ENCODE data around the gene CCDC177.

Gene CCDC177

DNA sequence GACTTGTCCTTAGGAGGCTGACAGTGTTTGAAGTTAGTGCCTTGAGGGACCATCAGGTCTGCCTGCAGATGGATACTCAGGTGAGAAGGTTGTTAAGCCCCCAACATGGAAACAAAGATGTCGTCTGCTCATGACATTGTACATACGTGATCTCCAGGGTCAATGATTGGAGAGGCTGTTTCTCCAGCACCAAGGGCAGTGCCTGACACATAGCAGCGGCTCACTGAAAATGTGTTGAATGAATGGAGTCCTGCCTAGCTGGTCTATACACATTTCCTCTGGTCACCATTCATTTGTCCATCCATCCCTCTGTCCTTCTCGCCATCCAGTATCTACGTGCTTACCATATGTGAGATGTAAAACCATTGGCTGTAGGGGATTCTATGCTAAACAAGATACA lies 7.1 kb downstream of the CCDC177 start:
- peaks cover 98% of the 10 kb centered on the region for H3K27me3 ChIP-seq (ENCODE audit: insufficient read depth, low read length)
- no peaks in the 10 kb centered on the region for H3K36me3 ChIP-seq (ENCODE audit: insufficient read depth, low read length)
- no peak overlapping the region for H3K4me3 ChIP-seq (ENCODE audit: low read depth, low read length)
- H3K4me1 ChIP-seq (ENCODE audit: control insufficient read depth, insufficient read depth, low read length, unreplicated experiment) = no peaks in the 10 kb centered on the region
- H3K27ac ChIP-seq (ENCODE audit: low read depth, low read length) = no peak overlapping the region
- no peaks in the 10 kb centered on the region for H3K79me2 ChIP-seq (ENCODE audit: control insufficient read depth, insufficient read depth, low read length, unreplicated experiment)
- no peak overlapping the region for H2AFZ ChIP-seq (ENCODE audit: low read length, unreplicated experiment)

- no peak overlapping the region for H3K4me3 ChIP-seq (ENCODE audit: low read depth, low read length)
- H3K4me1 ChIP-seq (ENCODE audit: control insufficient read depth, insufficient read depth, low read length, unreplicated experiment) = no peaks in the 10 kb centered on the region
- H3K27me3 ChIP-seq (ENCODE audit: insufficient read depth, low read length) = peaks cover 96% of the 10 kb centered on the region
- no peak overlapping the region for H2AFZ ChIP-seq (ENCODE audit: low read length, unreplicated experiment)
- H3K79me2 ChIP-seq (ENCODE audit: control insufficient read depth, insufficient read depth, low read length, unreplicated experiment) = no peaks in the 10 kb centered on the region
- H3K27ac ChIP-seq (ENCODE audit: low read depth, low read length) = no peak overlapping the region
- H3K36me3 ChIP-seq (ENCODE audit: insufficient read depth, low read length) = no peaks in the 10 kb centered on the region
Measured at GRCh38 chr14:69561893-69562292, 12.8 kb downstream of the CCDC177 start.

GRCh38 chr14:69560826-69561225 lies 13.8 kb downstream of the CCDC177 start:
- peaks cover 96% of the 10 kb centered on the region for H3K27me3 ChIP-seq (ENCODE audit: insufficient read depth, low read length)
- no peaks in the 10 kb centered on the region for H3K36me3 ChIP-seq (ENCODE audit: insufficient read depth, low read length)
- no peaks in the 10 kb centered on the region for H3K79me2 ChIP-seq (ENCODE audit: control insufficient read depth, insufficient read depth, low read length, unreplicated experiment)
- no peak overlapping the region for H2AFZ ChIP-seq (ENCODE audit: low read length, unreplicated experiment)
- no peak overlapping the region for H3K4me3 ChIP-seq (ENCODE audit: low read depth, low read length)
- H3K4me1 ChIP-seq (ENCODE audit: control insufficient read depth, insufficient read depth, low read length, unreplicated experiment) = no peaks in the 10 kb centered on the region
- no peak overlapping the region for H3K27ac ChIP-seq (ENCODE audit: low read depth, low read length)

DNA sequence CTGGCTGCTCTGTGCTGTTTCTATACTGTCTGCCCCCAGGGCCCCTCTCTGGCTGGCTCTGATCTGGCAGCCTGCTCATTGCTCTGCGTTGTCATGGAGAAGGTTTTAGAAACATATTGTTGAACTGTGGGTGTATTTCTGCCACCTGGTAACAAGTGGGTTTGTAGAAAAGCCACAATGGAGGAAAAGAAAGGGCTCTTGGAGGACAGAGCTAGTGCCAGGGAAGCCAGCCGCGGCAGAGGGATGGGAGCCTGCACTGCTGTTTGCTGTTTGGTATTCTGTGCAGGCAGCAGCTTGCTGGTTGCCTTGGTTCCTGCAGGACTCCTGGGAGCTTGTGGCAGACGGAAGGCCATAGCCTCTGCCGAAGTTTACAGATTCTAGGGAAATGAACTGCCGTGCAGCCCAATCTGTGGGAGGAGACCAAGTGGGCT lies 15.1 kb downstream of the CCDC177 start:
- Histone ChIP-seq H3K4me1 (ENCODE audit: control insufficient read depth, insufficient read depth, low read length, unreplicated experiment) (no peaks in the 10 kb centered on the region), H3K79me2 (ENCODE audit: control insufficient read depth, insufficient read depth, low read length, unreplicated experiment) (no peaks in the 10 kb centered on the region), H3K36me3 (ENCODE audit: insufficient read depth, low read length) (no peaks in the 10 kb centered on the region), H3K27me3 (ENCODE audit: insufficient read depth, low read length) (peaks cover 96% of the 10 kb centered on the region), H3K27ac (ENCODE audit: low read depth, low read length) (no peak overlapping the region), H2AFZ (ENCODE audit: low read length, unreplicated experiment) (no peak overlapping the region), H3K4me3 (ENCODE audit: low read depth, low read length) (no peak overlapping the region)

GRCh38 chr14:69558774-69559173 lies 15.9 kb downstream of the CCDC177 start:
- Histone ChIP-seq H3K4me3 (ENCODE audit: low read depth, low read length) (no peak overlapping the region), H3K36me3 (ENCODE audit: insufficient read depth, low read length) (no peaks in the 10 kb centered on the region), H3K27me3 (ENCODE audit: insufficient read depth, low read length) (peaks cover 92% of the 10 kb centered on the region), H3K4me1 (ENCODE audit: control insufficient read depth, insufficient read depth, low read length, unreplicated experiment) (no peaks in the 10 kb centered on the region), H3K27ac (ENCODE audit: low read depth, low read length) (no peak overlapping the region), H2AFZ (ENCODE audit: low read length, unreplicated experiment) (no peak overlapping the region), H3K79me2 (ENCODE audit: control insufficient read depth, insufficient read depth, low read length, unreplicated experiment) (no peaks in the 10 kb centered on the region)

DNA sequence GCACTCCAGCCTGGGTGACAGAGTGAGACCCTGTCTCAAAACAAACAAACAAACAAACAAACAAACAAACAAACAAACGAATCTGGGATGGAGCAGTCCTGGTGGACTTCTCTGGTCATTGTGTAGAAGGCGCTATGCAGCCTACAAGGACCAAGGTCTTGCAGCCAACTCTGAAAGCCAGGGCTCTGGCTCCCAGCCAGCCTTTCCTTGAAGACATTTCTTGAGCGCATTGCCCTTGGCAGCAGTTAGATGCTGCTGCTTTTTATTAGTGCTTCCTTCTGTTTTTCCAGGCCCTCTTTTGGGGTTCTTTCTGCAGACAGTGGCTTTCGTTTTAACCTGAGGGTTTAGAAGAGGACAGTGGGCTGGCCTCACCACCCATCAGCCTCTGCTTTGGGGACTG lies 20.2 kb downstream of the CCDC177 start:
- no peaks in the 10 kb centered on the region for H3K79me2 ChIP-seq (ENCODE audit: control insufficient read depth, insufficient read depth, low read length, unreplicated experiment)
- H3K4me3 ChIP-seq (ENCODE audit: low read depth, low read length) = no peak overlapping the region
- H3K4me1 ChIP-seq (ENCODE audit: control insufficient read depth, insufficient read depth, low read length, unreplicated experiment) = peaks cover 2% of the 10 kb centered on the region
- peaks cover 79% of the 10 kb centered on the region for H3K27me3 ChIP-seq (ENCODE audit: insufficient read depth, low read length)
- no peak overlapping the region for H3K27ac ChIP-seq (ENCODE audit: low read depth, low read length)
- H3K36me3 ChIP-seq (ENCODE audit: insufficient read depth, low read length) = no peaks in the 10 kb centered on the region
- no peak overlapping the region for H2AFZ ChIP-seq (ENCODE audit: low read length, unreplicated experiment)

DNA sequence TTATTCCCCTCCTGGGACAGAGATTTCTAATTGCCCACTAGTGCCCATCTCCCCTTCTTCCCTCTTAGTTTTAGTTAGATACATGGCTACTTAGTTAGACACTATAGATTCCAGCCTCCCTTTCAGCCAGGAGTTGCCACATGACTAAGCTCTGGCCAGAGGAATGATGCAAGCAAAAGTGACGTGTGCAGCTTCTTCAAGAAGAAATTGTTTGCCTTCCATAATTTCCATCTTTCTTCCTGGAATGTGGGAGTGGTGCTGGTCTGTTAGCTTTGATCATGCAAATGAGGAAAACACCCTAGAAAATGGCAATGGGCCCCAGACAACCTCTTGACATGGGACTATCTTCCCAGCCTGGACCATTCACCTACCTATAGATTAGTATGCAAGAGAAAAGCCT lies 21.4 kb downstream of the CCDC177 start:
- no peak overlapping the region for H2AFZ ChIP-seq (ENCODE audit: low read length, unreplicated experiment)
- H3K27ac ChIP-seq (ENCODE audit: low read depth, low read length) = no peak overlapping the region
- peaks cover 2% of the 10 kb centered on the region for H3K4me1 ChIP-seq (ENCODE audit: control insufficient read depth, insufficient read depth, low read length, unreplicated experiment)
- H3K4me3 ChIP-seq (ENCODE audit: low read depth, low read length) = no peak overlapping the region
- no peaks in the 10 kb centered on the region for H3K36me3 ChIP-seq (ENCODE audit: insufficient read depth, low read length)
- H3K79me2 ChIP-seq (ENCODE audit: control insufficient read depth, insufficient read depth, low read length, unreplicated experiment) = no peaks in the 10 kb centered on the region
- peaks cover 75% of the 10 kb centered on the region for H3K27me3 ChIP-seq (ENCODE audit: insufficient read depth, low read length)

GRCh38 chr14:69551511-69551910 lies 23.2 kb downstream of the CCDC177 start:
- Histone ChIP-seq H3K79me2 (ENCODE audit: control insufficient read depth, insufficient read depth, low read length, unreplicated experiment) (no peaks in the 10 kb centered on the region), H3K27ac (ENCODE audit: low read depth, low read length) (no peak overlapping the region), H3K27me3 (ENCODE audit: insufficient read depth, low read length) (peaks cover 62% of the 10 kb centered on the region), H3K4me3 (ENCODE audit: low read depth, low read length) (no peak overlapping the region), H3K36me3 (ENCODE audit: insufficient read depth, low read length) (no peaks in the 10 kb centered on the region), H2AFZ (ENCODE audit: low read length, unreplicated experiment) (no peak overlapping the region), H3K4me1 (ENCODE audit: control insufficient read depth, insufficient read depth, low read length, unreplicated experiment) (peaks cover 2% of the 10 kb centered on the region)

- Histone ChIP-seq H3K27ac (ENCODE audit: low read depth, low read length) (no peak overlapping the region), H3K79me2 (ENCODE audit: control insufficient read depth, insufficient read depth, low read length, unreplicated experiment) (no peaks in the 10 kb centered on the region), H3K4me1 (ENCODE audit: control insufficient read depth, insufficient read depth, low read length, unreplicated experiment) (peaks cover 9% of the 10 kb centered on the region), H3K4me3 (ENCODE audit: low read depth, low read length) (no peak overlapping the region), H2AFZ (ENCODE audit: low read length, unreplicated experiment) (no peak overlapping the region), H3K36me3 (ENCODE audit: insufficient read depth, low read length) (no peaks in the 10 kb centered on the region), H3K27me3 (ENCODE audit: insufficient read depth, low read length) (peaks cover 37% of the 10 kb centered on the region)
Measured at GRCh38 chr14:69548566-69548965, 26.1 kb downstream of the CCDC177 start.

DNA sequence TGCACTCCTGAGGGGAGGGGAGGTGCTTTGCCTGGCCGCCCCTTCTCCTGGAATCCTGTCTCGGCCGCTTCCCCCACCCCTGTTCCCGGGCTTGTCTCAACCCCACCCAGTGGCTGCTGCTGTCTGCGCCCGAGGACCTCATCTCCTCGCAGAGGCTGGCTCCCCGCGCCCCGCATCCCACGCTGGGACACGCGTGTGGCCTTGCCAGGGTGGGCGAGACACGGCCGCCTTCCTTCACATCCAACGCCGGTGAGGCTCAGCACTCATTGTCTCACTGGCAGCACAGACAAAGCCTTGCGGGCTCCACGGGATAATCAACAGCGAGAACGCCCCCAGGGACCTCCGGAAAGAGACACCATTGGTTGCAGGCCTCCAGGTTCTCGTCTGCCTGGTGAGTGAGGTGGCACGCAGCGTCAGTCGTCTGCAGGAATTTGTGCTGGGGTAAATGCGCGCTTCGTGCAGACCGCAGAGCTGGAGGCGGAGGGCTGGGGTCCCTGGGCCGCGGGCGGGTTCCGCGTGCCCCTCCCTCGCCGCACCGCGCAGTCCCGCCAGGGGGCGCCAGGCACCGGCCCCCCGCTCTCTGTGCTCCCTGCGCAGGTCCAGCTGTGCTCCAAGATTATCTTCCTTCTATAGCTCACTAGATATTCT lies 26.8 kb downstream of the CCDC177 start:
- Histone ChIP-seq H3K4me3 (ENCODE audit: low read depth, low read length) (no peak overlapping the region), H2AFZ (ENCODE audit: low read length, unreplicated experiment) (no peak overlapping the region)

DNA sequence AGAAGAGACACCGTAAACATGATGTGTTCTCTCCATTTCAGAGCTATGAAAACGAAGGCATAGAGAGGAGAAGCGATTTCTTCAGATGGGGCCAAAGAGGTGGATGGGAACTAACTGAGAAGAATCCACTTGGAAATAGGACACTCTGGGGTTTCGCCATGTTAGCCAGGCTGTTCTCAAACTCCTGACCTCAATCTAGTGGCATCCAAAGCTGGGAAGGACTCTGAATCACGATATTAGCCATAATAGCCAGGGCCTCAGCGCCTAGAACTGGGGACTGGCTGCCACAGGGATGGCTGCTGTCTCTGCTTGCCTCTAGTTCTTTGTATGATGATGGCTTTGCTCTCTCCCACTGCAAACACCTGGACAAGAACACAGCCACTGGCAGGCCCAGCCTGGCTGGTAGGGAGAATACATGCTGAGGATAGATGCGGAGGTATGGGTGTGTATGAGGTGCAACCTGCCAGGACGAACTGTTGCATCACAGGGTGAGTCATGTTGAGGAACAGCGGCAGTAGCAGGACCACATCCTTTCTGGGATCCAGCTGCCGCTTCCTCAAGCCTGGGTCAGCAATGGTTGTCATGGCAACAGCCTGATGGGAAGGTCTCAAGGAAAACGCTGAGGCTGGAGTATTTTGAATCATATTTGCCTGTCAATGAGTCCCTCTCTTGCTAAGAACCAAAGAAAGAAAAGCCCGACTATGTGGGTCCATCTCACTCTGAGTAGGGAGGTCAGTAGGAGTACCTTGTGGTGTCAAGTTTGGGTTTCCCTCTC lies 31.1 kb downstream of the CCDC177 start:
- no peak overlapping the region for H2AFZ ChIP-seq (ENCODE audit: low read length, unreplicated experiment)
- no peak overlapping the region for H3K4me3 ChIP-seq (ENCODE audit: low read depth, low read length)
- peak overlapping the region; percentile 57 for H3K27ac ChIP-seq (ENCODE audit: low read depth, low read length)
- peaks cover 13% of the 10 kb centered on the region for H3K4me1 ChIP-seq (ENCODE audit: control insufficient read depth, insufficient read depth, low read length, unreplicated experiment)
- peaks cover 5% of the 10 kb centered on the region; the same call in 1 of the 2 replicates for H3K27me3 ChIP-seq (ENCODE audit: insufficient read depth, low read length)
- H3K36me3 ChIP-seq (ENCODE audit: insufficient read depth, low read length) = no peaks in the 10 kb centered on the region
- no peaks in the 10 kb centered on the region for H3K79me2 ChIP-seq (ENCODE audit: control insufficient read depth, insufficient read depth, low read length, unreplicated experiment)

More for the DNA sequence above, 26.8 kb downstream of the CCDC177 start:
- no peaks in the 10 kb centered on the region for H3K36me3 ChIP-seq (ENCODE audit: insufficient read depth, low read length)
- no peak overlapping the region for H3K27ac ChIP-seq (ENCODE audit: low read depth, low read length)
- H3K4me1 ChIP-seq (ENCODE audit: control insufficient read depth, insufficient read depth, low read length, unreplicated experiment) = peaks cover 13% of the 10 kb centered on the region
- peaks cover 35% of the 10 kb centered on the region for H3K27me3 ChIP-seq (ENCODE audit: insufficient read depth, low read length)
- no peaks in the 10 kb centered on the region for H3K79me2 ChIP-seq (ENCODE audit: control insufficient read depth, insufficient read depth, low read length, unreplicated experiment)
